Heart left ventricle (tissue), 13 donors: ENCODE data around the gene LUZP2.

Experiments used
- POLR2A ChIP-seq, 2 donors: fragments of 450-650 bp; IDR thresholded peaks; one replicate each; pipeline ENCODE4 v1.6.1; 2017; ENCODE audit warnings: antibody characterized with exemption in 2 of 2, mild to moderate bottlenecking in 2 of 2, moderate library complexity in 2 of 2
- TF ChIP-seq, protein P1 (sequence below), 12 donors: fragments of 200-600 bp; sonication (generic) in 4 of 12; IDR thresholded peaks; one replicate each; pipeline versions ENCODE4 v1.5.0 to v1.8.0; 2018 to 2022; ENCODE audit warnings: antibody characterized with exemption in 12 of 12, mild to moderate bottlenecking in 5 of 12
- donor health status: ischemic (EF 13 %, LVEDD 7.1; RV severe dilation, severe dysfunction).
- donor health status: DM: no; HTN: yes; CAD: no.
- donor health status: DM: no; HTN: no; CAD: no.
- donor health status: ischemic (EF 25% LVEDD 6.9; RV normal size, moderate dysfunction).
- donor health status: ischemic (EF 25% LVEDD 5.7; RV mildly dilated, moderate dysfunction).
- donor health status: ischemic (EF 35%, LVEDD 5.7; RV mildly dilated, moderate dysfunction).
- donor health status: nonischemic (EF 11% LVEDD 7.7; RV severe dilation, severe dysfunction).
- donor health status: DM: yes; HTN: yes; CAD: no.
- donor health status: PGD.
- donor health status: ischemic (EF 29% LVEDD 5.4; RV normal size, mild dysfunction).
- donor health status: nonischemic (EF 23%, LVEDD 6.1; RV moderate dilation, normal function).

DNA sequence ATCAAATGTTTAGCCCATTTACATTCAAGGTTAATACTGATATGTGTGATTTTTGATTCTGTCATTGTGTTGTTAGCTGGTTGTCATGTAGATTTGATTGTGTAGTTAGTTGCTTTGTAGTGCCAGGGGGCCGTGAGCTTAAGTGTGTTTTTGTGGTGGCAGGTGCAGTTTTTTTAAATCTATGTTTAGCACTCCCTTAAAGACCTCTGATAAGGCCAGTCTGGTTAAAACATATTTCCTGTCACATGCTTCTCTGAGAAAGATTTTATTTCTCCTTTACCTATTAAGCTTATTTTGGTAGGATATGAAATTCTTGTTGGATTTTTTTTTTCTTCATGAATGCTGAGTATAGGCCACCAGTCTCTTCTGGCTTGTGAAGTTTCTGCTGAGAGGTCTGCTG, 540.6 kb downstream of the LUZP2 start:
- TF ChIP-seq, protein P1, sequence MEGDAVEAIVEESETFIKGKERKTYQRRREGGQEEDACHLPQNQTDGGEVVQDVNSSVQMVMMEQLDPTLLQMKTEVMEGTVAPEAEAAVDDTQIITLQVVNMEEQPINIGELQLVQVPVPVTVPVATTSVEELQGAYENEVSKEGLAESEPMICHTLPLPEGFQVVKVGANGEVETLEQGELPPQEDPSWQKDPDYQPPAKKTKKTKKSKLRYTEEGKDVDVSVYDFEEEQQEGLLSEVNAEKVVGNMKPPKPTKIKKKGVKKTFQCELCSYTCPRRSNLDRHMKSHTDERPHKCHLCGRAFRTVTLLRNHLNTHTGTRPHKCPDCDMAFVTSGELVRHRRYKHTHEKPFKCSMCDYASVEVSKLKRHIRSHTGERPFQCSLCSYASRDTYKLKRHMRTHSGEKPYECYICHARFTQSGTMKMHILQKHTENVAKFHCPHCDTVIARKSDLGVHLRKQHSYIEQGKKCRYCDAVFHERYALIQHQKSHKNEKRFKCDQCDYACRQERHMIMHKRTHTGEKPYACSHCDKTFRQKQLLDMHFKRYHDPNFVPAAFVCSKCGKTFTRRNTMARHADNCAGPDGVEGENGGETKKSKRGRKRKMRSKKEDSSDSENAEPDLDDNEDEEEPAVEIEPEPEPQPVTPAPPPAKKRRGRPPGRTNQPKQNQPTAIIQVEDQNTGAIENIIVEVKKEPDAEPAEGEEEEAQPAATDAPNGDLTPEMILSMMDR (IDR thresholded peaks at IDR 0.05), result no peak
- TF ChIP-seq POLR2A (IDR thresholded peaks at IDR 0.05), result no peak
